ENCODE results near the gene PTPRJ.

- TF ChIP-seq POLR2A (IDR thresholded peaks at IDR 0.05; ENCODE audit: low read depth, low read length), result no peak
- TF ChIP-seq POLR2AphosphoS5 (IDR thresholded peaks at IDR 0.05; ENCODE audit: low read depth, low read length), result no peak
These were observed 116.5 kb downstream of the PTPRJ start for GRCh38 chr11:48096588-48097525.

Data from GM12892 (cell line).